Activated CD4-positive, alpha-beta T cell treated with anti-CD3 and anti-CD28 coated beads, Interleukin-2, amount 10 ng/mL, durations not matched to agents 7 days and 5 days (primary cell): ENCODE data around the gene POLR3G. TPM values are rescaled to one million over a fixed set of nuclear protein-coding genes. Genes with fewer than 3 reads are reported as not detected.

Source experiments
- CTCF ChIA-PET: fragments of 350-600 bp; sonication (Branson Sonifier 250); formaldehyde crosslinking; loops from one replicate; lab custom pipeline; 2021; ENCODE audit warnings: antibody characterized with exemption; lab: Charles Lee
- POLR2A ChIA-PET: fragments of 350-600 bp; sonication (Branson Sonifier 250); formaldehyde crosslinking; loops from one replicate; lab custom pipeline; 2021; ENCODE audit warnings: antibody characterized with exemption; lab: Charles Lee
- DNase-seq: peaks from one replicate; pipeline ENCODE4 v3.0.0-alpha.2; 2020
- H3K27ac Mint-ChIP-seq: one replicate; pipeline ENCODE4 v1.8.0; 2021; ENCODE audit warnings: mild to moderate bottlenecking, moderate library complexity, mixed read lengths
- H3K27me3 Mint-ChIP-seq: one replicate; pipeline ENCODE4 v1.8.0; 2021; ENCODE audit warnings: mixed read lengths
- H3K36me3 Mint-ChIP-seq: one replicate; pipeline ENCODE4 v1.8.0; 2021; ENCODE audit warnings: low read depth, mixed read lengths
- H3K4me1 Mint-ChIP-seq: one replicate; pipeline ENCODE4 v1.8.0; 2021; ENCODE audit warnings: mixed read lengths
- H3K4me3 Mint-ChIP-seq: one replicate; pipeline ENCODE4 v1.8.0; 2021; ENCODE audit warnings: mild to moderate bottlenecking, moderate library complexity, mixed read lengths
- H3K9me3 Mint-ChIP-seq: one replicate; pipeline ENCODE4 v1.8.0; 2021; ENCODE audit warnings: mixed read lengths
- total RNA-seq, 2 experiments: library from RNA; stranded (reverse); gene quantifications; one replicate each; pipeline ENCODE4 v1.2.3, GENCODE V29; 2021

POLR3G gene
- 1 to 10 TPM; 3.0 to 3.5 TPM for total RNA-seq

GRCh38 chr5:90474235-90475107, at the start of gene POLR3G, which contains the start of gene MBLAC2:
POLR3G (plus strand) TSS chr5:90474864; CDS start chr5:90485568, 10,704 bp downstream.
MBLAC2 (minus strand) TSS chr5:90474771; CDS start chr5:90474292, 479 bp downstream.
- ChIA-PET POLR2A (interaction anchor here (0.5 to 1.0 kb wide), 3 partner anchors 12 to 841 kb away, joined by 3 to 6 read pairs (median 5); partner anchors contain the start of gene CETN3), CTCF (interaction anchor here (0.8 to 1.1 kb wide), 6 partner anchors 13 to 64 kb away, joined by 3 to 4 read pairs (median 3); partner anchors contain the start of gene CETN3)
- Mint-ChIP-seq H3K27me3 (no peaks in the 10 kb centered on the region), H3K4me1 (peaks cover 44% of the 10 kb centered on the region), H3K4me3 (peak within 1 kb of the TSS; percentile 98), H3K27ac (peak within 1 kb of the TSS; percentile 97), H3K36me3 (peaks cover 17% of the 10 kb centered on the region), H3K9me3 (peaks cover 4% of the 10 kb centered on the region)
- peak; percentile 95 for DNase-seq

GRCh38 chr5:90434116-90434714, 40.4 kb upstream of the POLR3G start:
- Mint-ChIP-seq H3K4me3 (no peak overlapping the region), H3K27ac (no peak overlapping the region), H3K27me3 (peaks cover 31% of the 10 kb centered on the region), H3K36me3 (no peaks in the 10 kb centered on the region), H3K4me1 (no peaks in the 10 kb centered on the region), H3K9me3 (no peaks in the 10 kb centered on the region)
- DNase-seq, result peak; percentile 57
- ChIA-PET CTCF (no interaction called here), POLR2A (no interaction called here)

GRCh38 chr5:90437663-90438062, 37.0 kb upstream of the POLR3G start:
- ChIA-PET POLR2A (interaction anchor here (0.6 kb wide), 1 partner anchor 11 kb away, joined by 4 read pairs; no protein-coding TSS in a partner anchor), CTCF (no interaction called here)
- no peak for DNase-seq
- Mint-ChIP-seq H3K9me3 (no peaks in the 10 kb centered on the region), H3K36me3 (no peaks in the 10 kb centered on the region), H3K27ac (no peak overlapping the region), H3K4me3 (no peak overlapping the region), H3K4me1 (peaks cover 10% of the 10 kb centered on the region), H3K27me3 (peaks cover 18% of the 10 kb centered on the region)

GRCh38 chr5:90438100-90438499, 36.6 kb upstream of the POLR3G start:
- no peak overlapping the region for H3K27ac Mint-ChIP-seq
- DNase-seq, result no peak
- H3K4me3 Mint-ChIP-seq, result no peak overlapping the region
- no peaks in the 10 kb centered on the region for H3K9me3 Mint-ChIP-seq
- ChIA-PET POLR2A (interaction anchor here (0.6 kb wide), 1 partner anchor 11 kb away, joined by 4 read pairs; no protein-coding TSS in a partner anchor), CTCF (interaction anchor here (1.1 kb wide), 1 partner anchor 88 kb away, joined by 3 read pairs; no protein-coding TSS in a partner anchor)
- H3K36me3 Mint-ChIP-seq, result no peaks in the 10 kb centered on the region
- H3K27me3 Mint-ChIP-seq, result peaks cover 18% of the 10 kb centered on the region
- peaks cover 10% of the 10 kb centered on the region for H3K4me1 Mint-ChIP-seq

GRCh38 chr5:90440644-90441043, 34.0 kb upstream of the POLR3G start:
- ChIA-PET CTCF (no interaction called here), POLR2A (no interaction called here)
- H3K27me3 Mint-ChIP-seq, result peaks cover 21% of the 10 kb centered on the region
- peak overlapping the region; percentile 76 for H3K4me3 Mint-ChIP-seq
- no peak overlapping the region for H3K27ac Mint-ChIP-seq
- no peak for DNase-seq
- H3K36me3 Mint-ChIP-seq, result no peaks in the 10 kb centered on the region
- H3K9me3 Mint-ChIP-seq, result no peaks in the 10 kb centered on the region
- peaks cover 10% of the 10 kb centered on the region for H3K4me1 Mint-ChIP-seq

GRCh38 chr5:90446961-90447360, 27.7 kb upstream of the POLR3G start:
- POLR2A ChIA-PET, result no interaction called here
- DNase-seq, result no peak
- no peak overlapping the region for H3K4me3 Mint-ChIP-seq
- no peaks in the 10 kb centered on the region for H3K36me3 Mint-ChIP-seq
- H3K4me1 Mint-ChIP-seq, result no peaks in the 10 kb centered on the region
- no peak overlapping the region for H3K27ac Mint-ChIP-seq
- peaks cover 3% of the 10 kb centered on the region for H3K9me3 Mint-ChIP-seq
- H3K27me3 Mint-ChIP-seq, result peaks cover 6% of the 10 kb centered on the region
- CTCF ChIA-PET, result no interaction called here

GRCh38 chr5:90461288-90461687, 13.4 kb upstream of the POLR3G start:
- H3K27me3 Mint-ChIP-seq, result no peaks in the 10 kb centered on the region
- DNase-seq, result no peak
- H3K27ac Mint-ChIP-seq, result no peak overlapping the region
- no peaks in the 10 kb centered on the region for H3K36me3 Mint-ChIP-seq
- H3K4me1 Mint-ChIP-seq, result no peaks in the 10 kb centered on the region
- H3K9me3 Mint-ChIP-seq, result no peaks in the 10 kb centered on the region
- ChIA-PET POLR2A (no interaction called here), CTCF (interaction anchor here (1.2 to 2.0 kb wide), 3 partner anchors 12 to 22 kb away, joined by 4 to 8 read pairs (median 7); partner anchors contain the start of genes MBLAC2 and POLR3G)
- H3K4me3 Mint-ChIP-seq, result no peak overlapping the region

GRCh38 chr5:90472783-90473395, 1.8 kb upstream of the POLR3G start:
- peaks cover 28% of the 10 kb centered on the region for H3K36me3 Mint-ChIP-seq
- peaks cover 44% of the 10 kb centered on the region for H3K4me1 Mint-ChIP-seq
- peak overlapping the region; percentile 97 for H3K27ac Mint-ChIP-seq
- peaks cover 6% of the 10 kb centered on the region for H3K9me3 Mint-ChIP-seq
- POLR2A ChIA-PET, result no interaction called here
- no peak for DNase-seq
- H3K4me3 Mint-ChIP-seq, result peak overlapping the region; percentile 98
- H3K27me3 Mint-ChIP-seq, result no peaks in the 10 kb centered on the region
- CTCF ChIA-PET, result interaction anchor here (0.9 to 2.2 kb wide), 2 partner anchors 12 to 57 kb away, joined by 4 to 7 read pairs; partner anchors contain the start of gene LYSMD3

- peaks cover 4% of the 10 kb centered on the region for H3K9me3 Mint-ChIP-seq
- ChIA-PET POLR2A (no interaction called here), CTCF (interaction anchor here (0.9 to 2.2 kb wide), 3 partner anchors 13 to 56 kb away, joined by 3 to 7 read pairs (median 4); partner anchors contain the start of gene LYSMD3)
- DNase-seq, result peak; percentile 26
- H3K4me1 Mint-ChIP-seq, result peaks cover 44% of the 10 kb centered on the region
- H3K36me3 Mint-ChIP-seq, result peaks cover 22% of the 10 kb centered on the region
- H3K27ac Mint-ChIP-seq, result peak overlapping the region; percentile 97
- no peaks in the 10 kb centered on the region for H3K27me3 Mint-ChIP-seq
- H3K4me3 Mint-ChIP-seq, result peak overlapping the region; percentile 98
Measured at GRCh38 chr5:90473396-90474234, 1.0 kb upstream of the POLR3G start.

GRCh38 chr5:90475436-90475980, 844 bp downstream of the POLR3G start:
- DNase-seq, result no peak
- peaks cover 4% of the 10 kb centered on the region for H3K9me3 Mint-ChIP-seq
- H3K4me1 Mint-ChIP-seq, result peaks cover 44% of the 10 kb centered on the region
- H3K36me3 Mint-ChIP-seq, result peaks cover 8% of the 10 kb centered on the region
- peak overlapping the region; percentile 6 for H3K4me3 Mint-ChIP-seq
- ChIA-PET CTCF (interaction anchor here (0.8 to 1.0 kb wide), 2 partner anchors 14 to 18 kb away, joined by 3 to 4 read pairs; no protein-coding TSS in a partner anchor), POLR2A (no interaction called here)
- no peaks in the 10 kb centered on the region for H3K27me3 Mint-ChIP-seq
- H3K27ac Mint-ChIP-seq, result no peak overlapping the region

GRCh38 chr5:90476391-90476790, 1.7 kb downstream of the POLR3G start:
- CTCF ChIA-PET, result interaction anchor here (1.3 to 2.7 kb wide), 2 partner anchors 11 to 54 kb away, joined by 3 to 7 read pairs; partner anchors contain the start of gene LYSMD3
- Mint-ChIP-seq H3K36me3 (peaks cover under 1% of the 10 kb centered on the region), H3K4me1 (peaks cover 40% of the 10 kb centered on the region), H3K27me3 (no peaks in the 10 kb centered on the region), H3K27ac (no peak overlapping the region), H3K9me3 (no peaks in the 10 kb centered on the region), H3K4me3 (no peak overlapping the region)
- POLR2A ChIA-PET, result no interaction called here
- no peak for DNase-seq
